ENCODE results near the gene MYO15B. TPM values are rescaled to one million over a fixed set of nuclear protein-coding genes. Genes with fewer than 3 reads are reported as not detected.

The MYO15B gene
- total and polyA plus RNA-seq, 2 donors (not counting 1 experiment from before 2014, with no cell fraction given) = 0.49 to 14.4 TPM

DNA sequence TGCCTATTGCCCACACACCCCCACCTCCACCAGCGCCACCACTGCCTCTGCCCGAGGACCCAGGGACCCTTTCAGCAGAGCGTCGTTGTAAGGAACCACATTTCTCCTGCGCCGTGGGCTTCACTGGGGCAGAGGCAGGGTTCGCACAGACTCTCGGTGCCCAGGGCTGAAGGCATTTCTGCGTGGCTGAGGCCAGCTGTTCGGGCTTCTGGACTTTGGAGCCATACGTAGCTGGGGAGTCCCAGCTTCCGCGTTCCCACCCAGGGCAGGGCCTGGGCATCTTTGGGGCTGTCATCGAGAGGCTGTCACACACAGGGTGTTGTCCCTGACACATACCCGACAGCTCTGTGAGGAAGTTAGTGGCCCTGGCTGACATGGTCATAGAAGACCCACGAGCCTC, 29.6 kb downstream of the MYO15B start:
- Histone ChIP-seq H2AFZ (ENCODE audit: low read length) (no peak overlapping the region), H3K79me2 (ENCODE audit: control insufficient read depth, insufficient read depth, low read length) (no peaks in the 10 kb centered on the region), H3K4me1 (ENCODE audit: control insufficient read depth, extremely low read depth, insufficient read depth, low read length) (no peaks in the 10 kb centered on the region), H3K4me2 (ENCODE audit: extremely low read depth, insufficient read depth, low read length) (no peak overlapping the region), H3K9me3 (ENCODE audit: control insufficient read depth, insufficient read depth, low read depth, low read length) (no peaks in the 10 kb centered on the region), H3K9ac (ENCODE audit: insufficient read depth, low read length) (no peak overlapping the region), H4K20me1 (ENCODE audit: control insufficient read depth, extremely low read depth, insufficient read depth, low read length) (no peaks in the 10 kb centered on the region), H3K36me3 (ENCODE audit: control insufficient read depth, insufficient read depth, low read length) (no peaks in the 10 kb centered on the region), H3K27me3 (ENCODE audit: control insufficient read depth, insufficient read depth, low read length) (no peaks in the 10 kb centered on the region), H3K27ac (ENCODE audit: insufficient read depth, low read length) (no peak overlapping the region), H3K4me3 (replicated peaks in 1 of 4; ENCODE audit: control extremely low read depth in 1 of 4, insufficient read depth in 1 of 4, low read depth in 3 of 4, low read length in 4 of 4) (no peak overlapping the region)
- DNase-seq (ENCODE audit: low read depth in 2 of 2) = no peak
- TF ChIP-seq, protein P1, sequence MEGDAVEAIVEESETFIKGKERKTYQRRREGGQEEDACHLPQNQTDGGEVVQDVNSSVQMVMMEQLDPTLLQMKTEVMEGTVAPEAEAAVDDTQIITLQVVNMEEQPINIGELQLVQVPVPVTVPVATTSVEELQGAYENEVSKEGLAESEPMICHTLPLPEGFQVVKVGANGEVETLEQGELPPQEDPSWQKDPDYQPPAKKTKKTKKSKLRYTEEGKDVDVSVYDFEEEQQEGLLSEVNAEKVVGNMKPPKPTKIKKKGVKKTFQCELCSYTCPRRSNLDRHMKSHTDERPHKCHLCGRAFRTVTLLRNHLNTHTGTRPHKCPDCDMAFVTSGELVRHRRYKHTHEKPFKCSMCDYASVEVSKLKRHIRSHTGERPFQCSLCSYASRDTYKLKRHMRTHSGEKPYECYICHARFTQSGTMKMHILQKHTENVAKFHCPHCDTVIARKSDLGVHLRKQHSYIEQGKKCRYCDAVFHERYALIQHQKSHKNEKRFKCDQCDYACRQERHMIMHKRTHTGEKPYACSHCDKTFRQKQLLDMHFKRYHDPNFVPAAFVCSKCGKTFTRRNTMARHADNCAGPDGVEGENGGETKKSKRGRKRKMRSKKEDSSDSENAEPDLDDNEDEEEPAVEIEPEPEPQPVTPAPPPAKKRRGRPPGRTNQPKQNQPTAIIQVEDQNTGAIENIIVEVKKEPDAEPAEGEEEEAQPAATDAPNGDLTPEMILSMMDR (conservative IDR thresholded peaks at IDR 0.05 in 1 of 2, IDR thresholded peaks at IDR 0.05 in 1 of 2; ENCODE audit: low read depth in 1 of 2, low read length in 2 of 2) = no peak
- TF ChIP-seq EZH2 (IDR thresholded peaks at IDR 0.05; ENCODE audit: low read length, missing control alignments) = no peak

DNA sequence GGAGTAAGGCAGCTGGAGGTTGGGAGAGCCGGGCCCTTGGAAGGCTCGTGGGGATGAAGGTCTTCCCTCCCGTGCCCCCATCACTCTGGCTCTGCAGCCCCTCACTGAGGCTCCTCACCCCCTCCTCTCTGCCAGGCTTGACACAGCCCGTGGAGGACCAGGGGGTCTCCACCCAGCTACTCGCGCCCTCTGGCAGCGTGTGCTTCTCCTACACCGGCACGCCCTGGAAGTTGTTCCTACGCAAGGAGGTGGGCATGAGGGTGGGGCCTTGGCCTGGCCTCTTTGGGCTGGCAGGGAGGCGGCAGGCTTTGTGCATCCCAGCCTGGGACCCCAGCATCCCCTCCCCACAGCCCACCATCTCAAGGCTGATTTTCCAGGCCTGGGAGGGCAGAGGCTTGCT, 30.1 kb downstream of the MYO15B start:
- Histone ChIP-seq H3K36me3 (ENCODE audit: control insufficient read depth, insufficient read depth, low read length) (no peaks in the 10 kb centered on the region), H3K79me2 (ENCODE audit: control insufficient read depth, insufficient read depth, low read length) (no peaks in the 10 kb centered on the region), H3K4me1 (ENCODE audit: control insufficient read depth, extremely low read depth, insufficient read depth, low read length) (no peaks in the 10 kb centered on the region), H3K9me3 (ENCODE audit: control insufficient read depth, insufficient read depth, low read depth, low read length) (no peaks in the 10 kb centered on the region), H4K20me1 (ENCODE audit: control insufficient read depth, extremely low read depth, insufficient read depth, low read length) (no peaks in the 10 kb centered on the region), H3K27me3 (ENCODE audit: control insufficient read depth, insufficient read depth, low read length) (no peaks in the 10 kb centered on the region), H3K4me3 (replicated peaks in 1 of 4; ENCODE audit: control extremely low read depth in 1 of 4, insufficient read depth in 1 of 4, low read depth in 3 of 4, low read length in 4 of 4) (no peak overlapping the region), H2AFZ (ENCODE audit: low read length) (no peak overlapping the region), H3K27ac (ENCODE audit: insufficient read depth, low read length) (no peak overlapping the region), H3K4me2 (ENCODE audit: extremely low read depth, insufficient read depth, low read length) (no peak overlapping the region), H3K9ac (ENCODE audit: insufficient read depth, low read length) (no peak overlapping the region)
- no peak for TF ChIP-seq EZH2 (IDR thresholded peaks at IDR 0.05; ENCODE audit: low read length, missing control alignments)
- TF ChIP-seq, protein P1 (conservative IDR thresholded peaks at IDR 0.05 in 1 of 2, IDR thresholded peaks at IDR 0.05 in 1 of 2; ENCODE audit: low read depth in 1 of 2, low read length in 2 of 2) = no peak
- DNase-seq (ENCODE audit: low read depth in 2 of 2) = no peak

DNA sequence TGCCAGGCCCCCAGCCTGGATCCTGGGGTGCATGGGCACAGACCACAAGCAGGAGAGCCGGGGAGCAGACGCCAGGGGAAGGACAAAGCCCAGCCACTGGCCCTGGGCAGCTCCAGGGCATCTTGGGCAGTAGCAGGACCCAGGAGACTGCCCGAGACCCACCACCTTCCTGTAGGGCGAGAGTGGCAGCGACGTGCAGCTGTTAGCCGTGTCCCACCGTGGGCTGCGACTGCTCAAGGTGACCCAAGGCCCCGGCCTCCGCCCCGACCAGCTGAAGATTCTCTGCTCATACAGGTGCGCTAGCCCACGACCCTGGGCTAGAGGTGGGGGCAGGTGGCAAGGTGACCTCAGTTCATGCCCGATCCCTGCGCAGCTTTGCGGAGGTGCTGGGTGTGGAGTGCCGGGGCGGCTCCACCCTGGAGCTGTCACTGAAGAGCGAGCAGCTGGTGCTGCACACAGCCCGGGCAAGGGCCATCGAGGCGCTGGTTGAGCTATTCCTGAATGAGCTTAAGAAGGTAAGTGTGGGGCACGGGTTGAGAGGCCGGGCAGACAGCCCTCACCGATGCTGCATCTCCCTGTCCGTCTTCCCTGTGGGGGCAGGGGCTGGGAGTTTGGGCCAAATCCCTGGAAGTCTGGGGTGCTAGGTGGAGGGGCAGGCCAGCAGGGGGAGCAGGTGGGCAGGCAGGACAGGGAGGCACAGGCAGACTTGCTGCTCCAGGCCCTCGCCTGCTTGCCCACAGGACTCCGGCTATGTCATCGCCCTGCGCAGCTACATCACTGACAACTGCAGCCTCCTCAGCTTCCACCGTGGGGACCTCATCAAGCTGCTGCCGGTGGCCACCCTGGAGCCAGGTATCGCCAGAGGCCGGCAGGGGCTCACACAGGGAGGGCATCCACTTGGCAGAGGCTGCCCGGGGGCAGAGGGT, 32.2 kb downstream of the MYO15B start:
- Histone ChIP-seq H2AFZ (ENCODE audit: low read length) (no peak overlapping the region), H3K4me3 (replicated peaks in 1 of 4; ENCODE audit: control extremely low read depth in 1 of 4, insufficient read depth in 1 of 4, low read depth in 3 of 4, low read length in 4 of 4) (no peak overlapping the region)
- DNase-seq (ENCODE audit: low read depth in 2 of 2) = peak; percentile 14 to 49

More for the DNA sequence above, 32.2 kb downstream of the MYO15B start:
- Histone ChIP-seq H4K20me1 (ENCODE audit: control insufficient read depth, extremely low read depth, insufficient read depth, low read length) (no peaks in the 10 kb centered on the region), H3K9ac (ENCODE audit: insufficient read depth, low read length) (no peak overlapping the region), H3K79me2 (ENCODE audit: control insufficient read depth, insufficient read depth, low read length) (no peaks in the 10 kb centered on the region), H3K4me2 (ENCODE audit: extremely low read depth, insufficient read depth, low read length) (no peak overlapping the region), H3K4me1 (ENCODE audit: control insufficient read depth, extremely low read depth, insufficient read depth, low read length) (no peaks in the 10 kb centered on the region), H3K27ac (ENCODE audit: insufficient read depth, low read length) (no peak overlapping the region), H3K36me3 (ENCODE audit: control insufficient read depth, insufficient read depth, low read length) (no peaks in the 10 kb centered on the region), H3K27me3 (ENCODE audit: control insufficient read depth, insufficient read depth, low read length) (no peaks in the 10 kb centered on the region), H3K9me3 (ENCODE audit: control insufficient read depth, insufficient read depth, low read depth, low read length) (no peaks in the 10 kb centered on the region)
- TF ChIP-seq EZH2 (IDR thresholded peaks at IDR 0.05; ENCODE audit: low read length, missing control alignments) = no peak
- TF ChIP-seq, protein P1 (conservative IDR thresholded peaks at IDR 0.05 in 1 of 2, IDR thresholded peaks at IDR 0.05 in 1 of 2; ENCODE audit: low read depth in 1 of 2, low read length in 2 of 2) = peak; percentile 30 to 47
